HG03571 (cell line): ENCODE measurements around the gene C7.
"Not testable (repeated sequence)": the region's sequence is repeated elsewhere in the genome, so short reads cannot be mapped to it uniquely, and the experiment has no call there.

Experiments used
- ATAC-seq: cut with Tn5 transposase; IDR thresholded peaks from one replicate; pipeline ENCODE4 v1.9.1; 2021; ENCODE audit not compliant: unreplicated experiment

C7 gene

GRCh38 chr5:40909264-40909663 lies at the start of gene C7:
TSS of gene C7 (plus strand) at chr5:40909497. CDS start at chr5:40909611, 114 bp downstream.
- ATAC-seq = no peak

GRCh38 chr5:40860711-40861110 lies 48.6 kb upstream of the C7 start:
- no peak for ATAC-seq

GRCh38 chr5:40865004-40865403 lies 44.3 kb upstream of the C7 start:
- ATAC-seq = not testable (repeated sequence)

GRCh38 chr5:40866844-40867243 lies 42.5 kb upstream of the C7 start:
- ATAC-seq = no peak

- ATAC-seq = no peak
These were observed 39.9 kb upstream of the C7 start for GRCh38 chr5:40869384-40869783.

GRCh38 chr5:40871177-40871576 lies 38.1 kb upstream of the C7 start:
- ATAC-seq = no peak

DNA sequence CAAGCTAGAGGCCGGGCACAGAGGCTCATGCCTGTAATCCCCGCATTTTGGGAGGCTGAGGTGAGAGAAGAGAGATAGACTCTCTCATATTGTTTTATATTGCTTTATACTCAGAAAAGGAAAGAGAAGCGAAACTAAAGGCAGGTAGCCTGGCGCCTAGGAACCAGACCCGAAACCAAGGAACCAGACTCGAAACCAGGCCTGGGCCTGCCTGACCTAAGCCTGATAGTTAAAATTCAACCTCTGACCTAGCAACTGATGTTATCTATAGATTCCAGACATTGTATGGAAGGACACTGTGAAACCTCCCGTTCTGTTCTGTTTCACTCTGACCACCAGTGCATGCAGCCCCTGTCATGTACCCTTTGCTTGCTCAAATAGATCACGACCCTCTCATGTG lies 37.0 kb upstream of the C7 start:
- ATAC-seq = not testable (repeated sequence)

DNA sequence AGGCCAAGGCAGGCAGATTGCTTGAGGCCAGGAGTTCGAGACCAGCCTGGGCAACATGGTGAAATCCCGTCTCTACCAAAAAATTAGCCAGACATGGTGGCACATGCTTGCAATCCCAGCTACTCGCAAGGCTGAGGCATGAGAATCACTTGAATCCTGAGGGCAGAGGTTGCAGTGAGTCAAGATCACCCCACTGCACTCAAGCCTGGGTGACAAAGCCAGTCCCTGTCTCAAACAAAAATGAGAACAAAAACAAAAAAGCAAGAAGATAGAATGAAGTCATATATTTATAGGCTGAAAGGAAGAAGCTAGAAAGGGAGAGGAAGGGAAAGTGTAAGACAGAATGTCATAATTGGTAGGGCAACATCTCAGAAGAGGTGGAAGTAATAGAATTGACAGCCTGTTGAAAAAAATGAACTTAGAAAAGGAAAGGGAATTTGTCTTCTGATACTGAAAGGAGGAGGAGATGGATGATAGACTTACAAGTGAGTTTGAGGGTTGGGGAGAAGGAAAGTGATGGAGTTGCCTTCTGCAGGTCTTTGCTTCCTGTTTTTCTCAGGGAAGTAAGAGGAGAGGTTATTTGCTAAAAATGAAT lies 35.9 kb upstream of the C7 start:
- no peak for ATAC-seq

DNA sequence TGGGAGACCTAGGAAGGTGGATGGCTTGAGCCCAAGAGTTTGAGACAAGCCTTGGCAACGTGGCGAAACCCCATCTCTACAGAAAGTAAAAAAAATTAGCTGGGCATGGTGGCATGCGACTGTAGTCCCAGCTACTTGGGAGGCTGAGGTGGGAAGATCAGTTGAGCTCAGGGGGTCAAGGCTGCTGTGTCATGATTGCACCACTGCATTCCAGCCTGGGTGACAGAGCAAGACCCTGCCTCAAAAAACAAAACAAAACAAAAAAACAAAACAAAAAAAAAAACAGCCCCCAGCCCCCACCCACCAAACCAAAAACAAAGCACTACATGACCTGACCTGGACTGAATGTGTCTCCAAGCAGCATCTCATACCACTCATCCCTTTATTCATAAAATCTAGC lies 33.3 kb upstream of the C7 start:
- no peak for ATAC-seq

DNA sequence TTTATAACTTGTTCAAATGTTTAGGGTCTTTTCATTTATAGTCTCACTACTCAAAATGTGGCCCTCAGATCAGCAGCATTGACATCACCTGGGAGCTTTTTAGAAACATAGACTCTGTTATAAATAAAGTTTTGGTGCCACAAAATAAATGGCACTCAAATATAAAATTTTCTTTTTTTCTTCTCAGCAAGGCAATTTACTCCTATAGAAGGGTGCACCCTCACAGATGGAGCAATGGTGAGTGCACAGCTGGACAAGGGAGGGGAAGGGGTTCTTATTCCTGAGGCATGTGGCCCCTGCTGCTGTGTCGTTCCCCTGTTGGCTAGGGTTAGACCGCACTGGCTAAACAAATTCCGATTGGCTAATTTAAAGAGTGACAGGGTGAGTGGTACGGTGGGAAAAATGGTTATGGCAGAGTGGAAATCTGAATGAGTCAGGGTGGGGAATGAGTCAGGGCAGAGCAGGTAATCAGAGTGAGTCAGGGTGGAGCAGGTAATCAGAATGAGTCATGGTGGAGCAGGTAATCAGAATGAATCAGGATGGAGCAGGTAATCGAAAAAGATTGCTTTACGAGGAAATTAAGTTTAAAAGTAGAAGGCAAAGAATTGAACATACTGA lies 31.8 kb upstream of the C7 start:
- no peak for ATAC-seq

DNA sequence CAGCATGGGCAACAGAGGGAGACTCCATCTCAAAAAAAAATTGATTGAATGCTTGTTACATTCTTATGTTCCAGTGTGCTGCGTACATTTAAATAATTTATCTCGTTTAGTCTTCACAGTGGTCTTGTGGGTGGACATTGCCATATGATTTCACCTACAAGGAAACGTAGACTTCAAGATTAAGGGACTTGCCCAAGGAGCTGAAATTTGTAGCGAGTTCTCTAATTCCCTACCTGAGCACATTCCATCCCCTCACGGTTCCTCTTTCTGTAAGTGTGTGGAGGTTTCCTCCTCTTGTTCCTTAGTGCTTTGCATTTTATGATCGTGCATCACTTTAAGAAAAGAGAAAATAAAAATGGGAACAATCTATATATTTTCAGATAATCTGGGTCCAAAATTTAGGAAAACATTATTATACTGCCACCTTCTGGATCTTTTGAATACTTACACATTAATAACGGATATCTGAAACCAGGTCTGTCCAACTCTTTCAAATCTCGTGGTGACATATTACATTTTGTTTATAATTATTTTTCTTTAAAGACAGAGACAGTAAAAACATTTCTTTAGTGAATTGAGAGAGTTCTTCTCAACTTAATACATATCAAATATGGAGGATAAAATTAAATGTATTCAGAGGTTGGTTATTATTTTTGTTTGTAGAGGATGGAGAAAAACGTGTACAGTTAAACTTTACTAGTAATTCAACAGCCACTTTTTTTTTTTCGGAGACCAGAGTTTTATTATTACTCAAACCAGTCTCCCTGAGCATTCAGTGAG lies 29.9 kb upstream of the C7 start:
- peak; percentile 61 for ATAC-seq

- ATAC-seq = no peak
These were observed 27.0 kb upstream of the C7 start for GRCh38 chr5:40882291-40882690.

DNA sequence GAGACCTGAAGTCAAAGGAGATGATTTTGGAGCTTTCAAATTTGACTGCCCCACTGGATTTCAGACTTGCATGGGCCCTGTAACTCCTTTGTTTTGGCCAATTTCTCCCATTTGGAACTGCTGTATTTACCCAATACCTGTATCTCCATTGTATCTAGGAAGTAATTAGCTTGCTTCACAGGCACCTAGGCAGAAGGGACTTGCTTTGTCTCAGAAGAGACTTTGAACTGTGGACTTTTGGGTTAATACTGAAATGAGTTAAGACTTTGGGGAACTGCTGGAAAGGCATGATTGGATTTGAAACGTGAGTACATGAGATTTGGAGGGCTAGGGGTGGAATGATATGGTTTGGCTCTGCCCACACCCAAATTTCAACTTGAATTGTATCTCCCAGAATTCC lies 26.2 kb upstream of the C7 start:
- not testable (repeated sequence) for ATAC-seq

- not testable (repeated sequence) for ATAC-seq
These were observed 13.6 kb upstream of the C7 start for GRCh38 chr5:40895440-40896425.

DNA sequence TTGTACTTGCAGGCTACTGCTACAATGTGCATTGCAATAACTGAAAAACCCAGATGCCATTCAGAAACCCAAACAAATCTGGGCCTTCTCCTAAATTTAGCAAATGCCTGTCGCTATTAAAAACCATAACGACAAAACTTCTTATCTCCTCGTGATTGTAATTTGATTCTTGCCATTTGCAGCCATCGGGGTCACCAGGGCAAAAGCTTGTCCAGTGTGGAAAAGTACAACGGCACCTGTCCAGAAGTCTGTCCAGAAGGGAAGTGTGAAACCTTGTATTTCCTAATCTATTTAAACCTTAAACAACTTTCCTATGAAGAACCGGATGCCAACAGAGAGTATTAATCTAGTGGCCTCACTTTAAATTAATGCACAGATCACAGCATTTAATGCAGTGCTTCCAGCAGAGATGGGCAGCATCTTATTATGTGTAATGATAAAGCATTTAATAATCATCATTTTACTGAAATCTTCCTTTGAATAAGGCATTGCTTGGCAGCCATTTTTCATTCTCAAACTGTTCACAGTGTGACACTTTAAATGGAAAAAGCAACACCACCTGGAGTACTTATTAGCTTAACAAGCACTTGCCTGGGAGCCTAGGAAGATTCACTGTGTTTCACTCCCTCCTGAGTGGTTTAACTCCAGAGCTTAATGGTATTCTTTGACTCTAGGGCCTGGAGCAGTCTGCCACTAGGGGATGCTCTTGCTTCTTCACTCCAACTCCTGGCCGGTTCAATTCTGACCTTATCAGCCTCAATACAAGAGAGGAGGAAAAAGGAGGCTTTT lies 4.9 kb upstream of the C7 start:
- peak; percentile 68 for ATAC-seq

DNA sequence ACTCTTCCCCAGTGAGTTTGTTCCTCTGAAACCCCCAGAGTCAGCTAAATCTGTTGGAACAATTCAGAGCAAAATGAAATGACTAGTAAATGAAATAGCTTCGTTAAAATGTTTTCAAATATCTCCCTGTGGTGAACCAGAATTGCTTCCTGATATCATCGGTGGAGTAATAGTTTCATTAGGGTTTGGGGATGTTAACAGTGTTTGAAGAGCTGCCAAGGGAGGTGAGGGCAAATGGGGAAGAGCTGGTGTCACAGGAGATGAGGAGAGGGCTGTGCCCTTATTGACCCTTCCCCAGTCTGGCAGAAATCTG lies 4.3 kb upstream of the C7 start:
- no peak for ATAC-seq

DNA sequence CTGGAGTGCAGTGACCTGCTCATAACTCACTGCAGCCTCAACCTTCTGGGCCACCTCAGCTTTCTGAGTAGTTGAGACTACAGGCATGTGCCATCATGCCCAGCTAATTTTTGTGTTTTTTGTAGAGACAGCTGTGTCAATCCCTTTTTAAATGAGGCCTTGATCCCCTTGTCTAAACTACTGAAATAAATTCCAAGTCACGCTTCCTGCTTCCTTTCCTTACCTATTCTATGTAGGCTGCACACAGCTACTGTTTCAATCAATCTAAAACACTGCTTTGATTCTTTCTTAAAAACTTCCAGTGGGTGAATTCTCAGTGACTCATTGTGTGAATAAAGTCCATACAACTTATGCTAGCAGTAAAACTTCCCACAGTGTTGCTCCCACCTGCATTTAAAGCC lies 2.9 kb upstream of the C7 start:
- ATAC-seq = no peak

DNA sequence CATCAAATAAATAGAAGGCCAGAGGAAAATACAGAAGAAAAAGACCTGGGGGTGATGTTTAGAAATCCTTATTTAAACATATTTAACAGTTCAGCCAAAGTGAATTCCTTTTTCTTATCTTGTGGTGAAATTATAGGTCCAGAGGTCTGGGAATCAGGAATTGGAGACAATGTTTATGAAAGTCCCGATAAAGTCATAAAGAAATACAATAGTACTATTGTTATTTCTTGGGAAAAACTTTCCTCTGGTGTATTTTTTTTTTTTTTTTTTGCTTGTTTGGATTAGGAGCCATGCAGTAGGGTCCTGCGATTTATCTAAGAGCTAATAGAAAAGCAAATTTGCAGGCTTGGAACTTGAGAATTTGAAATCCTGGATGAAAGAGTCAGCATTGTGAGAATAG lies 426 bp downstream of the C7 start:
- no peak for ATAC-seq

DNA sequence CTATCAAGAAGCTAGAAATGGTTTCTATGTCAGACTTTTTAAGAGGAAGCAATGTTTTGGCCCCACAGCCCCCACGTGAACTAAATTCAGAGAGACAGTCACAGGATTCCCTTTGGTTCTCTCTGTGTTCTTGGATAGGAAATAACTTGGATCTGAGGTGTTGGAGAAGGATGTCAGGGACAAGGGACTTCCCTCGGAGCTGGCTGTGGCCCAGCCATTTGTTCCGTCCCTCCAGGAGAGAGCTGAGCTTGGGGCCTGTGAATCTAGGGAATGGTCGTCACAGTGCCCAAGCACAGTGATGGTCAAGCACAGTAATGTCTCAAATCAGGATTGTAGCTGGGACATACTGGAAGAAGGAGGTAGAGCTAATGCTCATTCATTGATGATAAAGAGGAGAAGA lies 2.0 kb downstream of the C7 start:
- no peak for ATAC-seq

DNA sequence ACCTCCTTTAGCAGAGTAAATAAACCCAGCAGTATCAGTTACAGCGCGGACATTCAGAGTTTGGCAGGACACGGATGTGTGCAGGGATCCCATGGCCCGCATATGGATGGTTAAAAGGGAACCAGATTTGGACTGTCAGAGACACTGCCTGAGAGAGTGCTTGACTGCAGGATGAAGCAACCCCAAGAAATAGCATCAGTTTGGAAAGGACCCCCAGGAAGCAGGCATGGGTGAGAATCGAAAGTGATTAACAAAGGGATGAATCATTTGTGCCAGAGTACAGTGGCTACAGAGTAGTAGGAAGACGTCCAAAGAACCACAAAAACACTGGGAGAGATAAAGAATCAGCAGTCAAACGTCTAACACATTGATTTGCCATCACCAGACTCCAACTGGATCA lies 5.5 kb downstream of the C7 start:
- ATAC-seq = no peak
